A673 (cell line): ENCODE data around the gene NTRK1. TPM values are rescaled to one million over a fixed set of nuclear protein-coding genes. Genes with fewer than 3 reads are reported as not detected.

Source experiments
- BruUV-seq: library from RNA; stranded (reverse); fragments of 400-500 nt; replicated peaks from 2 replicates; lab custom pipeline; 2021; lab: Mats Ljungman, UMichigan
- CTCF ChIA-PET: fragments of 300-600 bp; sonication (Branson Sonifier 250); formaldehyde crosslinking; loops from one replicate; lab custom pipeline; 2022; ENCODE audit warnings: antibody characterized with exemption; lab: Charles Lee
- POLR2A ChIA-PET: fragments of 300-600 bp; sonication (Branson Sonifier 250); formaldehyde crosslinking; loops from one replicate; lab custom pipeline; 2022; ENCODE audit warnings: antibody characterized with exemption; ENCODE audit not compliant: low non-redundant PET; lab: Charles Lee
- DNase-seq: peaks from one replicate; pipeline ENCODE4 v3.0.0-alpha.2; 2015; ENCODE audit warnings: low spot score
- H3K27ac ChIP-seq: fragments of 200-600 bp; sonication (generic); 2 replicates; pipeline ENCODE4 v1.5.1; 2016; ENCODE audit warnings: mixed run types, low read depth, mild to moderate bottlenecking, mixed read lengths, antibody characterized with exemption, low read length; ENCODE audit not compliant: poor library complexity, severe bottlenecking
- H3K27me3 ChIP-seq: fragments of 200-600 bp; sonication (generic); replicated peaks from 2 replicates; pipeline ENCODE4 v1.6.1; 2017; ENCODE audit warnings: mixed run types, low read depth, mild to moderate bottlenecking, mixed read lengths, antibody characterized with exemption, low read length; ENCODE audit not compliant: insufficient read depth, poor library complexity
- H3K36me3 ChIP-seq: fragments of 200-600 bp; sonication (generic); 2 replicates; pipeline ENCODE4 v1.6.1; 2016; ENCODE audit warnings: mixed run types, mild to moderate bottlenecking, mixed read lengths, antibody characterized with exemption, low read length; ENCODE audit not compliant: insufficient read depth, poor library complexity, severe bottlenecking
- H3K4me1 ChIP-seq: fragments of 200-600 bp; sonication (generic); 2 replicates; pipeline ENCODE4 v1.6.1; 2017; ENCODE audit warnings: mixed run types, mild to moderate bottlenecking, mixed read lengths, antibody characterized with exemption, low read length; ENCODE audit not compliant: insufficient read depth, poor library complexity, severe bottlenecking
- H3K4me3 ChIP-seq: fragments of 200-600 bp; sonication (generic); 2 replicates; pipeline ENCODE4 v1.5.1; 2016; ENCODE audit warnings: low read depth, mixed run types, mild to moderate bottlenecking, mixed read lengths, low read length; ENCODE audit not compliant: poor library complexity, severe bottlenecking
- H3K9me3 ChIP-seq: fragments of 200-600 bp; sonication (generic); 2 replicates; pipeline ENCODE4 v1.6.1; 2016; ENCODE audit warnings: mixed run types, low read depth, mild to moderate bottlenecking, mixed read lengths, antibody characterized with exemption, low read length; ENCODE audit not compliant: poor library complexity, severe bottlenecking
- EZH2 ChIP-seq: fragments of 200-600 bp; sonication (generic); IDR thresholded peaks from 2 replicates; pipeline ENCODE4 v1.6.1; 2017; ENCODE audit warnings: borderline replicate concordance, low read depth, mild to moderate bottlenecking, mixed read lengths, antibody characterized with exemption, low read length; ENCODE audit not compliant: poor library complexity, severe bottlenecking
- intact Hi-C: fragments of 100-400 bp; cut with micrococcal nuclease; formaldehyde crosslinking; loops from one replicate; pipeline ENCODE4 v1.10.0; 2022; ENCODE audit not compliant: unreplicated experiment
- total RNA-seq: library from RNA; stranded (reverse); gene quantifications from 2 replicates; pipeline ENCODE4 v1.2.3, GENCODE V29; 2021
- TF ChIP-seq, protein P1 (sequence below): fragments of 300-800, 200-600 bp; sonication (generic); conservative IDR thresholded peaks from 2 replicates; pipeline ENCODE4 v1.5.1; 2017; ENCODE audit warnings: low read depth, mild to moderate bottlenecking, antibody characterized with exemption, low read length, moderate library complexity, mixed read lengths

The NTRK1 gene
- total RNA-seq, 1 experiment from 2014 or later, result 5.1 TPM

DNA sequence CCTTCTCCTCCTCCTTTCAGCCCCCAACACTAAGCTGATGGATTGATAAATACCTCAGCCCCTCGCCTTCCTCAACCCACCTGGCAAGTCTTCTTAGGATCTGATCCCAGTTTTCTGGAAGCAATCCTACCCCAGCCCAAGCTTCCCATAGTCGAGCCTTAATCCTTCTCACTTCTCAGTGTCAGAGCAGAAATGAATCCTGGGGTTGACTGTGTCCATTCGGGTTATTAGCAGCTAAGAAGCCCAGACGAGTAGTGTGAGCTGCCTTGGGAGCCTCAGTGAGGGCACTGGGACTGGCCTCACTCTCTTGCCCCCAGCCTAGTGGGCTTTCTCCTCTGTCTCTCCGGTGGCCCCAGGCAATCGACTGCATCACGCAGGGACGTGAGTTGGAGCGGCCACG, 20.4 kb downstream of the NTRK1 start:
- H3K4me1 ChIP-seq, result no peaks in the 10 kb centered on the region
- no peak for DNase-seq
- ChIA-PET CTCF (interaction anchor here (1.3 kb wide), 1 partner anchor 191 kb away, joined by 3 read pairs; no protein-coding TSS in a partner anchor), POLR2A (no interaction called here)
- H3K36me3 ChIP-seq, result no peaks in the 10 kb centered on the region
- intact Hi-C loops, result no loop called here
- TF ChIP-seq, protein P1, sequence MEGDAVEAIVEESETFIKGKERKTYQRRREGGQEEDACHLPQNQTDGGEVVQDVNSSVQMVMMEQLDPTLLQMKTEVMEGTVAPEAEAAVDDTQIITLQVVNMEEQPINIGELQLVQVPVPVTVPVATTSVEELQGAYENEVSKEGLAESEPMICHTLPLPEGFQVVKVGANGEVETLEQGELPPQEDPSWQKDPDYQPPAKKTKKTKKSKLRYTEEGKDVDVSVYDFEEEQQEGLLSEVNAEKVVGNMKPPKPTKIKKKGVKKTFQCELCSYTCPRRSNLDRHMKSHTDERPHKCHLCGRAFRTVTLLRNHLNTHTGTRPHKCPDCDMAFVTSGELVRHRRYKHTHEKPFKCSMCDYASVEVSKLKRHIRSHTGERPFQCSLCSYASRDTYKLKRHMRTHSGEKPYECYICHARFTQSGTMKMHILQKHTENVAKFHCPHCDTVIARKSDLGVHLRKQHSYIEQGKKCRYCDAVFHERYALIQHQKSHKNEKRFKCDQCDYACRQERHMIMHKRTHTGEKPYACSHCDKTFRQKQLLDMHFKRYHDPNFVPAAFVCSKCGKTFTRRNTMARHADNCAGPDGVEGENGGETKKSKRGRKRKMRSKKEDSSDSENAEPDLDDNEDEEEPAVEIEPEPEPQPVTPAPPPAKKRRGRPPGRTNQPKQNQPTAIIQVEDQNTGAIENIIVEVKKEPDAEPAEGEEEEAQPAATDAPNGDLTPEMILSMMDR, result no peak
- TF ChIP-seq EZH2, result no peak
- no peak overlapping the region for H3K27ac ChIP-seq
- no peaks in the 10 kb centered on the region for H3K27me3 ChIP-seq
- BruUV-seq, result no TSS peak
- no peaks in the 10 kb centered on the region for H3K9me3 ChIP-seq
- H3K4me3 ChIP-seq, result no peak overlapping the region

DNA sequence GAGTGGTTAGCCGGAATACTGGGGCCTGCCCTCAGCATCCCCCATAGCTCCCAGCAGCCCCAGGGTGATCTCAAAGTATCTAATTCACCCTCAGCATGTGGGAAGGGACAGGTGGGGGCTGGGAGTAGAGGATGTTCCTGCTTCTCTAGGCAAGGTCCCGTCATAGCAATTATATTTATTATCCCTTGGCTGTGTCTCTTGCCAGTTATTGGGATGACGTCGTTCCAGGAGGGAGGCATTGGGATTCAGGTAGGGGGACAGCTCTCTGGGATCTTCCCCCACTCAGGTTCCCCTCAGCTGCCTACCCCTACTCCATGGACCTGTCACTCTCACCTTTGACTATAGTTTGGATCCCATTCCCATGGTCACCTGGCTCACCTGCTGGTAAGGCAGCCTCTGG, 21.0 kb downstream of the NTRK1 start:
- POLR2A ChIA-PET, result no interaction called here
- Histone ChIP-seq H3K4me3 (no peak overlapping the region), H3K36me3 (no peaks in the 10 kb centered on the region), H3K9me3 (no peaks in the 10 kb centered on the region), H3K27ac (no peak overlapping the region), H3K27me3 (no peaks in the 10 kb centered on the region), H3K4me1 (no peaks in the 10 kb centered on the region)
- no peak for TF ChIP-seq EZH2
- TF ChIP-seq, protein P1, result no peak
- intact Hi-C loops, result no loop called here
- BruUV-seq, result no TSS peak
- no peak for DNase-seq
- CTCF ChIA-PET, result no interaction called here

DNA sequence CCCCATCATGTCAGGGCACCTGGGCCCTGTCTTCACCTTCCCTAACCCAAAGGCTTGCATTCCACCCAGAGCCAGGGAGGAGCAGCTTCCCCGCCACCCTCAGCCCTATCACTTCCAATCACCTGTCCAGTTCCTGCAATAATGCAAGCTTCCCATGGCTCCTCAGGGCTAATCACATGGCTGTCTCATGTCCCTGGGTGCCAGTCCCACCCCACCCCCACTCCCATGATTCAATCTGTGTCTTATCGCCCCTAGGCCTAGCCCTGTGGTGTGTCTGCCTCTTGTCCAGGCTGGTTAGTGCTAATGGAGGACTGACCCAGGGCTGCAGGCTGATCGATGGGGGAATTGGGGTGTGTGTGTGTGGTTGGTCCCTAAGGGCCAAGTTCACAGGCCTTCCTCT, 21.9 kb downstream of the NTRK1 start:
- Histone ChIP-seq H3K4me3 (no peak overlapping the region), H3K27ac (no peak overlapping the region), H3K36me3 (no peaks in the 10 kb centered on the region), H3K4me1 (no peaks in the 10 kb centered on the region), H3K27me3 (no peaks in the 10 kb centered on the region), H3K9me3 (no peaks in the 10 kb centered on the region)
- CTCF ChIA-PET, result no interaction called here
- POLR2A ChIA-PET, result no interaction called here
- DNase-seq, result no peak
- intact Hi-C loops, result no loop called here
- TF ChIP-seq, protein P1, result no peak
- TF ChIP-seq EZH2, result no peak
- BruUV-seq, result no TSS peak
